Dedifferentiated amniotic fluid mesenchymal stem cell (primary cell): Measurements from ENCODE around the gene OR1E2.
"Not testable (repeated sequence)": the region's sequence is repeated elsewhere in the genome, so short reads cannot be mapped to it uniquely, and the experiment has no call there.

ENCODE experiments used
- DNase-seq: peaks from one replicate; pipeline ENCODE4 v3.0.0-alpha.2; 2016; ENCODE audit errors: extremely low spot score

The OR1E2 gene

GRCh38 chr17:3398310-3398709, 35.3 kb downstream of the OR1E2 start, which contains the start of gene OR1E1:
Gene OR1E1, minus strand, starts transcription at chr17:3398410. Its CDS starts 0 bp downstream, at chr17:3398410.
- DNase-seq: no peak

- not testable (repeated sequence) for DNase-seq
Measured at GRCh38 chr17:3397801-3398200, 35.8 kb downstream of the OR1E2 start.

GRCh38 chr17:3389791-3390190, 43.9 kb downstream of the OR1E2 start:
- DNase-seq: no peak

GRCh38 chr17:3385869-3386816, 47.5 kb downstream of the OR1E2 start, which contains the start of gene OR3A2:
Gene OR3A2, minus strand, starts transcription at chr17:3386308.
- DNase-seq: no peak
